Mammary epithelial cell (primary cell): ENCODE results near the gene USP6.
"Not testable (repeated sequence)": the region's sequence is repeated elsewhere in the genome, so short reads cannot be mapped to it uniquely, and the experiment has no call there.

ENCODE experiments used
- EZH2 ChIP-seq: IDR thresholded peaks from 2 replicates; pipeline ENCODE4 v1.6.1; 2012; ENCODE audit warnings: low read length, inconsistent platforms, borderline replicate concordance
- TF ChIP-seq, protein P1 (sequence below), 2 donors: IDR thresholded peaks in 1 of 2; conservative IDR thresholded peaks in 1 of 2; 2 replicates each; pipeline ENCODE4 v1.5.1; 2011 to 2012; ENCODE audit warnings: inconsistent platforms in 2 of 2, low read length in 2 of 2, mild to moderate bottlenecking in 2 of 2, control low read depth in 1 of 2, low read depth in 1 of 2; ENCODE audit not compliant: insufficient read depth in 1 of 2; ENCODE audit errors: extremely low read depth in 1 of 2

DNA sequence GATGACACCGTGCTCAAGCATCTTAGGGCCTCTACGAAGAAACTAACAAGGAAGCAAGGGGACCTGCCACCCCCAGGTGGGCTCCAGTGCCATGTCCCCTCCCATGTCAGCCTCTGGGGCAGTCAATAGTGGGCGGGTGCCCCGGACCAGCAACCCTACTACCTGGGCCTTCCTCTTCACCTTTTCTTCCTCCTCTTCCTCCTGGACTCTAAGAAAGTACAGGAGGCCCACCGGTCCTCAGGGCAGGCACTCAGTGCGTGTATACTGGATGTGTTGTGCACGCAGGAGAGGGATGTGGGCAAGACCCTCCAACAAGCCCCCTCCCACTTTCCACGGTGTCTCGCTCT lies 22.3 kb downstream of the USP6 start:
- TF ChIP-seq, protein P1, sequence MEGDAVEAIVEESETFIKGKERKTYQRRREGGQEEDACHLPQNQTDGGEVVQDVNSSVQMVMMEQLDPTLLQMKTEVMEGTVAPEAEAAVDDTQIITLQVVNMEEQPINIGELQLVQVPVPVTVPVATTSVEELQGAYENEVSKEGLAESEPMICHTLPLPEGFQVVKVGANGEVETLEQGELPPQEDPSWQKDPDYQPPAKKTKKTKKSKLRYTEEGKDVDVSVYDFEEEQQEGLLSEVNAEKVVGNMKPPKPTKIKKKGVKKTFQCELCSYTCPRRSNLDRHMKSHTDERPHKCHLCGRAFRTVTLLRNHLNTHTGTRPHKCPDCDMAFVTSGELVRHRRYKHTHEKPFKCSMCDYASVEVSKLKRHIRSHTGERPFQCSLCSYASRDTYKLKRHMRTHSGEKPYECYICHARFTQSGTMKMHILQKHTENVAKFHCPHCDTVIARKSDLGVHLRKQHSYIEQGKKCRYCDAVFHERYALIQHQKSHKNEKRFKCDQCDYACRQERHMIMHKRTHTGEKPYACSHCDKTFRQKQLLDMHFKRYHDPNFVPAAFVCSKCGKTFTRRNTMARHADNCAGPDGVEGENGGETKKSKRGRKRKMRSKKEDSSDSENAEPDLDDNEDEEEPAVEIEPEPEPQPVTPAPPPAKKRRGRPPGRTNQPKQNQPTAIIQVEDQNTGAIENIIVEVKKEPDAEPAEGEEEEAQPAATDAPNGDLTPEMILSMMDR (conservative IDR thresholded peaks at IDR 0.05 in 1 of 2, IDR thresholded peaks at IDR 0.05 in 1 of 2; ENCODE audit: extremely low read depth in 1 of 2, insufficient read depth in 1 of 2, low read depth in 1 of 2, low read length in 2 of 2) = not testable (repeated sequence)
- TF ChIP-seq EZH2 = not testable (repeated sequence)
